GM23338 (cell line): ENCODE measurements around the gene GIGYF2. TPM values are rescaled to one million over a fixed set of nuclear protein-coding genes. Genes with fewer than 3 reads are reported as not detected.

Source experiments
- ATAC-seq: fragments of 200-7000 bp; cut with Tn5 transposase; 3 replicates; pipeline ENCODE4 v1.9.1; 2020
- DNase-seq: peaks from one replicate; pipeline ENCODE4 v3.0.0-alpha.2; 2015; ENCODE audit warnings: low spot score
- H2AFZ ChIP-seq: fragments of 200-600 bp; sonication (generic); 2 replicates; pipeline ENCODE4 v1.8.0; 2016; ENCODE audit warnings: antibody characterized with exemption, mild to moderate bottlenecking, moderate library complexity
- H3F3A ChIP-seq: fragments of 200-600 bp; sonication (generic); replicated peaks from 2 replicates; pipeline ENCODE4 v1.8.0; 2017; ENCODE audit warnings: antibody characterized with exemption, mixed run types, low read depth
- H3K27ac ChIP-seq: fragments of 200-600 bp; sonication (generic); 2 replicates; pipeline ENCODE4 v1.6.1; 2016; ENCODE audit warnings: low read depth
- H3K27me3 ChIP-seq: fragments of 200-600 bp; sonication (generic); 2 replicates; pipeline ENCODE4 v1.8.0; 2016; ENCODE audit warnings: mild to moderate bottlenecking, mixed run types, moderate library complexity; ENCODE audit not compliant: insufficient read depth
- H3K36me3 ChIP-seq: fragments of 200-600 bp; sonication (generic); 2 replicates; pipeline ENCODE4 v1.8.0; 2016; ENCODE audit warnings: mild to moderate bottlenecking; ENCODE audit not compliant: insufficient read depth
- H3K4me1 ChIP-seq: fragments of 200-600 bp; sonication (generic); 2 replicates; pipeline ENCODE4 v1.8.0; 2016; ENCODE audit warnings: mild to moderate bottlenecking, moderate library complexity; ENCODE audit not compliant: insufficient read depth
- H3K4me2 ChIP-seq: fragments of 200-600 bp; sonication (generic); 2 replicates; pipeline ENCODE4 v1.7.1; 2017; ENCODE audit warnings: mixed run types
- H3K4me3 ChIP-seq: fragments of 200-600 bp; sonication (generic); 2 replicates; pipeline ENCODE4 v1.6.1; 2016; ENCODE audit warnings: mixed run types
- H3K79me2 ChIP-seq: fragments of 200-600 bp; sonication (generic); replicated peaks from 2 replicates; pipeline ENCODE4 v1.8.0; 2017; ENCODE audit warnings: mild to moderate bottlenecking; ENCODE audit not compliant: insufficient read depth
- H3K9me2 ChIP-seq: fragments of 200-600 bp; sonication (generic); 2 replicates; pipeline ENCODE4 v1.8.0; 2017; ENCODE audit not compliant: insufficient read depth
- H4K20me1 ChIP-seq: fragments of 200-600 bp; sonication (generic); replicated peaks from 2 replicates; pipeline ENCODE4 v1.8.0; 2017; ENCODE audit warnings: mild to moderate bottlenecking; ENCODE audit not compliant: insufficient read depth
- H3K27ac Mint-ChIP-seq: 2 replicates; pipeline ENCODE4 v1.8.0; 2020; ENCODE audit warnings: inconsistent platforms, mild to moderate bottlenecking, moderate library complexity, mixed read lengths
- H3K27me3 Mint-ChIP-seq: 3 replicates; pipeline ENCODE4 v1.8.0; 2022; ENCODE audit warnings: low read depth, mild to moderate bottlenecking, moderate library complexity, mixed read lengths, inconsistent platforms; ENCODE audit not compliant: insufficient read depth, poor library complexity
- H3K36me3 Mint-ChIP-seq: 3 replicates; pipeline ENCODE4 v1.8.0; 2021; ENCODE audit warnings: low read depth, mild to moderate bottlenecking, inconsistent platforms, moderate library complexity, mixed read lengths
- H3K4me1 Mint-ChIP-seq: 3 replicates; pipeline ENCODE4 v1.8.0; 2020; ENCODE audit warnings: mild to moderate bottlenecking, inconsistent platforms, mixed read lengths
- H3K4me3 Mint-ChIP-seq: 3 replicates; pipeline ENCODE4 v1.8.0; 2021; ENCODE audit warnings: moderate library complexity, mild to moderate bottlenecking, inconsistent platforms, mixed read lengths
- H3K9me3 Mint-ChIP-seq: 3 replicates; pipeline ENCODE4 v1.8.0; 2020; ENCODE audit warnings: moderate library complexity, mild to moderate bottlenecking, inconsistent platforms, mixed read lengths
- CTCF ChIP-seq, 2 experiments: fragments of 200-600 bp in 1 of 2; sonication (generic) in 1 of 2; conservative IDR thresholded peaks; 2 replicates each; pipeline versions ENCODE4 v1.5.1 to v1.6.1; 2016 to 2017; ENCODE audit warnings: antibody characterized with exemption in 2 of 2, low read depth in 2 of 2, mild to moderate bottlenecking in 2 of 2, moderate library complexity in 1 of 2
- ETS1 ChIP-seq: IDR thresholded peaks from 2 replicates; pipeline ENCODE4 v1.6.1; 2016; ENCODE audit warnings: antibody characterized with exemption
- EZH2 ChIP-seq: fragments of 200-600 bp; sonication (generic); IDR thresholded peaks from one replicate; pipeline ENCODE4 v1.8.0; 2017; ENCODE audit warnings: antibody characterized with exemption, mild to moderate bottlenecking, low read depth; ENCODE audit not compliant: unreplicated experiment
- EZH2phosphoT487 ChIP-seq: fragments of 200-600 bp; sonication (generic); IDR thresholded peaks from one replicate; pipeline ENCODE4 v1.8.1; 2018; ENCODE audit warnings: antibody characterized with exemption; ENCODE audit not compliant: unreplicated experiment
- JUNB ChIP-seq: IDR thresholded peaks from one replicate; pipeline ENCODE4 v1.6.1; 2016; ENCODE audit warnings: antibody characterized with exemption; ENCODE audit not compliant: unreplicated experiment
- NANOG ChIP-seq: IDR thresholded peaks from 2 replicates; pipeline ENCODE4 v1.6.1; 2016; ENCODE audit warnings: antibody characterized with exemption, borderline replicate concordance
- POLR2AphosphoS5 ChIP-seq: IDR thresholded peaks from 2 replicates; pipeline ENCODE4 v1.6.1; 2016; ENCODE audit warnings: antibody characterized with exemption, low read depth
- REST ChIP-seq: IDR thresholded peaks from one replicate; pipeline ENCODE4 v1.6.1; 2018; ENCODE audit warnings: antibody characterized with exemption; ENCODE audit not compliant: unreplicated experiment
- STAT1 ChIP-seq: IDR thresholded peaks from one replicate; pipeline ENCODE4 v1.6.1; 2016; ENCODE audit warnings: antibody characterized with exemption; ENCODE audit not compliant: unreplicated experiment
- ZNF114 ChIP-seq: fragments of 250-450 bp; sonication (Bioruptor Pico); IDR thresholded peaks from 2 replicates; pipeline ENCODE4 v1.5.0; 2020; ENCODE audit warnings: mild to moderate bottlenecking, moderate library complexity
- ZNF331 ChIP-seq: fragments of 250-450 bp; sonication (Bioruptor Pico); IDR thresholded peaks from 2 replicates; pipeline ENCODE4 v1.5.0; 2020; ENCODE audit warnings: low read depth, mild to moderate bottlenecking, moderate library complexity
- polyA plus RNA-seq: library from polyadenylated mRNA; unstranded; fragments of >200 nt; fragmentation: Nextera tagmentation; extraction: Ambion mirVana; gene quantifications from 2 replicates; pipeline ENCODE4 v1.2.1, GENCODE V29; 2016
- total RNA-seq: library from RNA; depleted of rRNA; stranded (reverse); fragments of >200 nt; shearing (Covaris generic); gene quantifications from 2 replicates; pipeline ENCODE4 v1.2.3, GENCODE V29; 2014

Gene GIGYF2
- total and polyA plus RNA-seq, 2 experiments from 2014 or later: 48.9 to 104 TPM

- Mint-ChIP-seq H3K9me3 (no peaks in the 10 kb centered on the region), H3K4me3 (peak overlapping the region; percentile 97), H3K27ac (no peak overlapping the region), H3K4me1 (peaks cover 25% of the 10 kb centered on the region), H3K36me3 (no peaks in the 10 kb centered on the region), H3K27me3 (peaks cover 11% of the 10 kb centered on the region)
- Histone ChIP-seq H3F3A (no peaks in the 10 kb centered on the region), H4K20me1 (peaks cover 21% of the 10 kb centered on the region), H3K27me3 (no peaks in the 10 kb centered on the region), H3K4me1 (peaks cover 20% of the 10 kb centered on the region), H3K9me2 (no peaks in the 10 kb centered on the region), H2AFZ (peak overlapping the region; percentile 45), H3K4me2 (peak overlapping the region; percentile 58), H3K4me3 (peak overlapping the region; percentile 40), H3K27ac (peak overlapping the region; percentile 24; the same call in 1 of the 2 replicates), H3K79me2 (peaks cover 41% of the 10 kb centered on the region), H3K36me3 (no peaks in the 10 kb centered on the region)
- TF ChIP-seq JUNB (no peak), ZNF114 (no peak), ETS1 (no peak), POLR2AphosphoS5 (no peak), STAT1 (no peak), EZH2phosphoT487 (no peak), ZNF331 (CRISPR knock-in tag) (no peak), REST (no peak), CTCF (conservative IDR thresholded peaks at IDR 0.05; ENCODE audit: low read depth in 2 of 2) (no peak), EZH2 (no peak), NANOG (no peak)
- no peak for DNase-seq
- ATAC-seq: no peak
Measured at GRCh38 chr2:232696609-232697058, 497 bp upstream of the GIGYF2 start.
